Keratinocyte (primary cell): ENCODE results near the gene BARX1. TPM values are rescaled to one million over a fixed set of nuclear protein-coding genes. Genes with fewer than 3 reads are reported as not detected.

ENCODE experiments used
- DNase-seq: peaks from one replicate; pipeline ENCODE4 v3.0.0-alpha.2; 2011; ENCODE audit warnings: low read depth, missing footprints, low spot score
- FAIRE-seq: peaks from 2 replicates; lab custom pipeline; 2011; peaks lifted over from hg19 to GRCh38; lab: Jason Lieb, UNC
- H2AFZ ChIP-seq: 2 replicates; pipeline ENCODE4 v1.6.0; 2012; ENCODE audit warnings: low read length, control low read depth, inconsistent platforms; ENCODE audit not compliant: control insufficient read depth
- H3K27ac ChIP-seq: 2 replicates; pipeline ENCODE4 v1.5.1; 2011; ENCODE audit warnings: low read length; ENCODE audit not compliant: control insufficient read depth, insufficient read depth
- H3K27me3 ChIP-seq: 3 replicates; pipeline ENCODE4 v1.6.0; 2011; ENCODE audit warnings: low read length; ENCODE audit not compliant: control insufficient read depth, insufficient read depth; ENCODE audit errors: extremely low read depth
- H3K36me3 ChIP-seq, 2 experiments: 2 replicates in 1 of 2; 3 replicates in 1 of 2; pipeline ENCODE4 v1.5.1; 2011; ENCODE audit warnings: low read length in 2 of 2, mild to moderate bottlenecking in 1 of 2; ENCODE audit not compliant: control insufficient read depth in 2 of 2, insufficient read depth in 2 of 2; ENCODE audit errors: extremely low read depth in 1 of 2
- H3K4me1 ChIP-seq: 3 replicates; pipeline ENCODE4 v1.5.1; 2011; ENCODE audit warnings: low read length; ENCODE audit not compliant: control insufficient read depth, insufficient read depth; ENCODE audit errors: extremely low read depth
- H3K4me2 ChIP-seq: 3 replicates; pipeline ENCODE4 v1.6.0; 2011; ENCODE audit warnings: low read depth, low read length; ENCODE audit not compliant: control insufficient read depth, insufficient read depth; ENCODE audit errors: extremely low read depth
- H3K4me3 ChIP-seq, 3 experiments: fragments of 200-600 bp in 1 of 3; sonication (generic) in 1 of 3; 2 replicates in 2 of 3; 3 replicates in 1 of 3; pipeline ENCODE4 v1.5.1; 2011 to 2016; ENCODE audit warnings: low read length in 3 of 3, mild to moderate bottlenecking in 3 of 3, control low read depth in 2 of 3, inconsistent platforms in 1 of 3, low read depth in 1 of 3, mixed read lengths in 1 of 3, mixed run types in 1 of 3, moderate library complexity in 1 of 3; ENCODE audit not compliant: control insufficient read depth in 2 of 3, insufficient read depth in 2 of 3; ENCODE audit errors: extremely low read depth in 1 of 3
- H3K79me2 ChIP-seq: 2 replicates; pipeline ENCODE4 v1.6.0; 2012; ENCODE audit warnings: low read length; ENCODE audit not compliant: control insufficient read depth, insufficient read depth
- H3K9ac ChIP-seq: 3 replicates; pipeline ENCODE4 v1.6.0; 2011; ENCODE audit warnings: low read length; ENCODE audit not compliant: control insufficient read depth, insufficient read depth; ENCODE audit errors: extremely low read depth
- H3K9me1 ChIP-seq: 3 replicates; pipeline ENCODE4 v1.6.0; 2011; ENCODE audit warnings: low read length; ENCODE audit not compliant: control insufficient read depth, insufficient read depth; ENCODE audit errors: extremely low read depth
- H3K9me3 ChIP-seq: 2 replicates; pipeline ENCODE4 v1.5.1; 2012; ENCODE audit warnings: low read depth, low read length; ENCODE audit not compliant: control insufficient read depth
- H4K20me1 ChIP-seq: 3 replicates; pipeline ENCODE4 v1.6.0; 2011; ENCODE audit warnings: low read length; ENCODE audit not compliant: control insufficient read depth, insufficient read depth; ENCODE audit errors: extremely low read depth
- CTCF ChIP-seq, 3 experiments: IDR thresholded peaks in 1 of 3; conservative IDR thresholded peaks in 1 of 3; optimal IDR thresholded peaks in 1 of 3; 2 replicates in 2 of 3; 3 replicates in 1 of 3; pipeline versions ENCODE3 to v1.5.1; 2011; ENCODE audit warnings: low read length in 3 of 3, mild to moderate bottlenecking in 3 of 3, moderate library complexity in 2 of 3, control low read depth in 1 of 3, inconsistent platforms in 1 of 3; ENCODE audit not compliant: insufficient read depth in 2 of 3; ENCODE audit errors: extremely low read depth in 1 of 3
- EZH2 ChIP-seq: IDR thresholded peaks from one replicate; pipeline ENCODE4 v1.6.1; 2012; ENCODE audit warnings: inconsistent platforms, mild to moderate bottlenecking, low read length, moderate library complexity
- dilution Hi-C: fragments of 300-500 bp; cut with MboI; formaldehyde crosslinking; loops from one replicate; pipeline ENCODE4 v1.7.0; 2020; ENCODE audit warnings: low sequenced_read_pairs; ENCODE audit not compliant: extremely low pct_ligation_motif_present
- polyA plus RNA-seq, 5 experiments: library from polyadenylated mRNA; depleted of rRNA in 3 of 5; stranded (reverse) in 3 of 5; stranded (forward) in 1 of 5; unstranded in 1 of 5; fragments of >200 nt; gene quantifications; 1 replicate in 1 of 5; 2 replicates in 3 of 5; 3 replicates in 1 of 5; pipeline versions ENCODE4 v1.2.1 to v1.2.3, GENCODE V29; 2011 to 2012; ENCODE audit warnings: missing spikeins in 2 of 5, low read depth in 1 of 5, low replicate concordance in 1 of 5

The BARX1 gene
- polyA plus RNA-seq, 1 donor (not counting 4 experiments of a cell fraction or from before 2014, with no cell fraction given), result not detected

- no peaks in the 10 kb centered on the region for H3K79me2 ChIP-seq
- H2AFZ ChIP-seq, result no peak overlapping the region
- dilution Hi-C loops, result no loop called here
- peaks cover 84% of the 10 kb centered on the region for H3K27me3 ChIP-seq
- no peak for TF ChIP-seq CTCF (optimal IDR thresholded peaks at IDR 0.05 in 1 of 3, IDR thresholded peaks at IDR 0.05 in 1 of 3, conservative IDR thresholded peaks at IDR 0.05 in 1 of 3; ENCODE audit: extremely low read depth in 1 of 3, insufficient read depth in 2 of 3, low read length in 3 of 3)
- TF ChIP-seq EZH2, result no peak
- no peak overlapping the region for H3K27ac ChIP-seq
- H3K36me3 ChIP-seq, result no peaks in the 10 kb centered on the region
- no peak overlapping the region for H3K4me2 ChIP-seq
- H3K9me1 ChIP-seq, result no peaks in the 10 kb centered on the region
- no peak for FAIRE-seq
- DNase-seq, result no peak
- no peak overlapping the region for H3K4me3 ChIP-seq
- peaks cover 4% of the 10 kb centered on the region for H3K9me3 ChIP-seq
- no peaks in the 10 kb centered on the region for H3K4me1 ChIP-seq
- H3K9ac ChIP-seq, result no peak overlapping the region
- no peaks in the 10 kb centered on the region for H4K20me1 ChIP-seq
These were observed 8.8 kb downstream of the BARX1 start for GRCh38 chr9:93946338-93946712.

GRCh38 chr9:93945400-93946337, 9.5 kb downstream of the BARX1 start:
- peak overlapping the region in 2 of 3 experiments; percentile 8 to 26 for H3K4me3 ChIP-seq
- no peaks in the 10 kb centered on the region for H3K9me1 ChIP-seq
- FAIRE-seq (no peak), DNase-seq (no peak)
- dilution Hi-C loops, result no loop called here
- no peak overlapping the region for H3K27ac ChIP-seq
- TF ChIP-seq CTCF (optimal IDR thresholded peaks at IDR 0.05 in 1 of 3, IDR thresholded peaks at IDR 0.05 in 1 of 3, conservative IDR thresholded peaks at IDR 0.05 in 1 of 3; ENCODE audit: extremely low read depth in 1 of 3, insufficient read depth in 2 of 3, low read length in 3 of 3) (no peak), EZH2 (no peak)
- peaks cover 82% of the 10 kb centered on the region for H3K27me3 ChIP-seq
- H3K4me2 ChIP-seq, result peak overlapping the region; percentile 42
- H3K9me3 ChIP-seq, result peaks cover 4% of the 10 kb centered on the region
- peaks cover under 1% of the 10 kb centered on the region for H4K20me1 ChIP-seq
- no peaks in the 10 kb centered on the region for H3K36me3 ChIP-seq
- no peaks in the 10 kb centered on the region for H3K4me1 ChIP-seq
- no peak overlapping the region for H3K9ac ChIP-seq
- H3K79me2 ChIP-seq, result no peaks in the 10 kb centered on the region
- no peak overlapping the region for H2AFZ ChIP-seq
